ENCODE measurements around the gene CAMK1D. TPM values are rescaled to one million over a fixed set of nuclear protein-coding genes. Genes with fewer than 3 reads are reported as not detected.

CAMK1D gene
- total RNA-seq, 2 experiments from 2014 or later, result 16.7 to 17.8 TPM

- Mint-ChIP-seq H3K36me3 (ENCODE audit: low read depth) (peaks cover 21% of the 10 kb centered on the region), H3K27me3 (no peaks in the 10 kb centered on the region), H3K27ac (no peak overlapping the region), H3K4me1 (no peaks in the 10 kb centered on the region), H3K4me3 (no peak overlapping the region), H3K9me3 (no peaks in the 10 kb centered on the region)
- no peak for DNase-seq
- CTCF ChIA-PET, result no interaction called here
- POLR2A ChIA-PET, result no interaction called here
These were observed 463.2 kb downstream of the CAMK1D start for GRCh38 chr10:12812571-12812970.

- H3K4me1 Mint-ChIP-seq, result no peaks in the 10 kb centered on the region
- ChIA-PET POLR2A (no interaction called here), CTCF (no interaction called here)
- no peak overlapping the region for H3K4me3 Mint-ChIP-seq
- H3K9me3 Mint-ChIP-seq, result no peaks in the 10 kb centered on the region
- no peaks in the 10 kb centered on the region for H3K27me3 Mint-ChIP-seq
- no peak for DNase-seq
- no peak overlapping the region for H3K27ac Mint-ChIP-seq
- H3K36me3 Mint-ChIP-seq (ENCODE audit: low read depth), result peaks cover 24% of the 10 kb centered on the region
These were observed 464.8 kb downstream of the CAMK1D start for GRCh38 chr10:12814166-12814565.

GRCh38 chr10:12819071-12819470, 469.7 kb downstream of the CAMK1D start:
- no peak for DNase-seq
- ChIA-PET POLR2A (no interaction called here), CTCF (no interaction called here)
- H3K27ac Mint-ChIP-seq, result no peak overlapping the region
- peaks cover 17% of the 10 kb centered on the region for H3K36me3 Mint-ChIP-seq (ENCODE audit: low read depth)
- no peaks in the 10 kb centered on the region for H3K4me1 Mint-ChIP-seq
- no peaks in the 10 kb centered on the region for H3K27me3 Mint-ChIP-seq
- H3K9me3 Mint-ChIP-seq, result no peaks in the 10 kb centered on the region
- H3K4me3 Mint-ChIP-seq, result no peak overlapping the region

- Mint-ChIP-seq H3K27me3 (no peaks in the 10 kb centered on the region), H3K27ac (no peak overlapping the region), H3K4me3 (no peak overlapping the region), H3K36me3 (ENCODE audit: low read depth) (peaks cover 13% of the 10 kb centered on the region), H3K9me3 (no peaks in the 10 kb centered on the region), H3K4me1 (no peaks in the 10 kb centered on the region)
- ChIA-PET CTCF (no interaction called here), POLR2A (no interaction called here)
- no peak for DNase-seq
These were observed 470.3 kb downstream of the CAMK1D start for GRCh38 chr10:12819656-12820055.

GRCh38 chr10:12822126-12822892, 473.0 kb downstream of the CAMK1D start:
- Mint-ChIP-seq H3K4me3 (no peak overlapping the region), H3K4me1 (no peaks in the 10 kb centered on the region), H3K36me3 (ENCODE audit: low read depth) (peaks cover 4% of the 10 kb centered on the region), H3K27me3 (no peaks in the 10 kb centered on the region), H3K9me3 (no peaks in the 10 kb centered on the region), H3K27ac (no peak overlapping the region)
- ChIA-PET POLR2A (no interaction called here), CTCF (interaction anchor here (1.2 kb wide), 1 partner anchor 41 kb away, joined by 6 read pairs; no protein-coding TSS in a partner anchor)
- no peak for DNase-seq

- H3K27ac Mint-ChIP-seq, result no peak overlapping the region
These were observed 473.5 kb downstream of the CAMK1D start for GRCh38 chr10:12822893-12823170.

GRCh38 chr10:12823328-12823727, 474.0 kb downstream of the CAMK1D start:
- DNase-seq, result no peak
- ChIA-PET POLR2A (no interaction called here), CTCF (interaction anchor here (1.2 kb wide), 1 partner anchor 40 kb away, joined by 6 read pairs; no protein-coding TSS in a partner anchor)
- no peaks in the 10 kb centered on the region for H3K36me3 Mint-ChIP-seq (ENCODE audit: low read depth)
- H3K27me3 Mint-ChIP-seq, result no peaks in the 10 kb centered on the region
- H3K27ac Mint-ChIP-seq, result no peak overlapping the region
- H3K4me3 Mint-ChIP-seq, result no peak overlapping the region
- H3K9me3 Mint-ChIP-seq, result no peaks in the 10 kb centered on the region
- no peaks in the 10 kb centered on the region for H3K4me1 Mint-ChIP-seq

More at GRCh38 chr10:12822893-12823170, 473.5 kb downstream of the CAMK1D start:
- DNase-seq, result no peak
- H3K9me3 Mint-ChIP-seq, result no peaks in the 10 kb centered on the region
- CTCF ChIA-PET, result interaction anchor here (1.2 kb wide), 1 partner anchor 41 kb away, joined by 6 read pairs; no protein-coding TSS in a partner anchor
- H3K36me3 Mint-ChIP-seq (ENCODE audit: low read depth), result peaks cover 2% of the 10 kb centered on the region
- H3K27me3 Mint-ChIP-seq, result no peaks in the 10 kb centered on the region
- H3K4me1 Mint-ChIP-seq, result no peaks in the 10 kb centered on the region
- H3K4me3 Mint-ChIP-seq, result no peak overlapping the region
- POLR2A ChIA-PET, result no interaction called here

GRCh38 chr10:12825260-12825849, 476.0 kb downstream of the CAMK1D start:
- Mint-ChIP-seq H3K36me3 (ENCODE audit: low read depth) (no peaks in the 10 kb centered on the region), H3K9me3 (no peaks in the 10 kb centered on the region), H3K4me1 (no peaks in the 10 kb centered on the region), H3K4me3 (no peak overlapping the region), H3K27me3 (no peaks in the 10 kb centered on the region), H3K27ac (no peak overlapping the region)
- POLR2A ChIA-PET, result no interaction called here
- DNase-seq, result no peak
- CTCF ChIA-PET, result no interaction called here

- POLR2A ChIA-PET, result no interaction called here
- Mint-ChIP-seq H3K4me3 (no peak overlapping the region), H3K4me1 (no peaks in the 10 kb centered on the region), H3K9me3 (no peaks in the 10 kb centered on the region), H3K27ac (no peak overlapping the region), H3K36me3 (ENCODE audit: low read depth) (no peaks in the 10 kb centered on the region), H3K27me3 (no peaks in the 10 kb centered on the region)
- CTCF ChIA-PET, result no interaction called here
- DNase-seq, result no peak
These were observed 477.5 kb downstream of the CAMK1D start for GRCh38 chr10:12826800-12827372.

GRCh38 chr10:12828736-12829135, 479.4 kb downstream of the CAMK1D start:
- Mint-ChIP-seq H3K27ac (no peak overlapping the region), H3K27me3 (no peaks in the 10 kb centered on the region), H3K36me3 (ENCODE audit: low read depth) (no peaks in the 10 kb centered on the region), H3K9me3 (no peaks in the 10 kb centered on the region), H3K4me1 (no peaks in the 10 kb centered on the region), H3K4me3 (no peak overlapping the region)
- ChIA-PET POLR2A (no interaction called here), CTCF (no interaction called here)
- DNase-seq, result no peak

- Mint-ChIP-seq H3K27me3 (no peaks in the 10 kb centered on the region), H3K9me3 (no peaks in the 10 kb centered on the region), H3K36me3 (ENCODE audit: low read depth) (no peaks in the 10 kb centered on the region), H3K4me1 (no peaks in the 10 kb centered on the region), H3K4me3 (no peak overlapping the region), H3K27ac (no peak overlapping the region)
- CTCF ChIA-PET, result no interaction called here
- DNase-seq, result no peak
- POLR2A ChIA-PET, result no interaction called here
These were observed 480.6 kb downstream of the CAMK1D start for GRCh38 chr10:12829831-12830390.

GRCh38 chr10:12832096-12832495, 482.7 kb downstream of the CAMK1D start:
- no peak for DNase-seq
- H3K27ac Mint-ChIP-seq, result no peak overlapping the region
- ChIA-PET CTCF (no interaction called here), POLR2A (no interaction called here)
- H3K4me1 Mint-ChIP-seq, result no peaks in the 10 kb centered on the region
- H3K4me3 Mint-ChIP-seq, result no peak overlapping the region
- H3K27me3 Mint-ChIP-seq, result no peaks in the 10 kb centered on the region
- no peaks in the 10 kb centered on the region for H3K36me3 Mint-ChIP-seq (ENCODE audit: low read depth)
- H3K9me3 Mint-ChIP-seq, result no peaks in the 10 kb centered on the region

GRCh38 chr10:12833451-12833850, 484.1 kb downstream of the CAMK1D start:
- Mint-ChIP-seq H3K9me3 (no peaks in the 10 kb centered on the region), H3K4me3 (no peak overlapping the region), H3K27me3 (no peaks in the 10 kb centered on the region), H3K4me1 (no peaks in the 10 kb centered on the region), H3K27ac (no peak overlapping the region), H3K36me3 (ENCODE audit: low read depth) (no peaks in the 10 kb centered on the region)
- CTCF ChIA-PET, result no interaction called here
- no peak for DNase-seq
- POLR2A ChIA-PET, result no interaction called here

All from activated CD4-positive, alpha-beta memory T cell treated with anti-CD3 and anti-CD28 coated beads, Interleukin-2, amount 10 ng/mL, durations not matched to agents 7 days and 5 days (primary cell).